A549 (cell line): ENCODE data around the gene ANKS4B.

ENCODE experiments used
- BHLHE40 ChIP-seq: IDR thresholded peaks from 2 replicates; pipeline ENCODE4 v1.6.1; 2012; ENCODE audit warnings: low read depth, low read length, inconsistent platforms
- CHD4 ChIP-seq: fragments of 200-600 bp; sonication (generic); IDR thresholded peaks from 2 replicates; pipeline ENCODE4 v1.6.1; 2016; ENCODE audit warnings: antibody characterized with exemption, mild to moderate bottlenecking, borderline replicate concordance
- FOSL2 ChIP-seq, 2 experiments: fragments of 450-650 bp in 1 of 2; fragments of >200 bp in 1 of 2; sonication (Bioruptor Twin) in 1 of 2; formaldehyde crosslinking; IDR thresholded peaks; 2 replicates each; pipeline versions ENCODE4 v1.5.0 to v1.6.1; 2016 to 2020; ENCODE audit warnings: mild to moderate bottlenecking in 1 of 2, moderate library complexity in 1 of 2
- MYC ChIP-seq: IDR thresholded peaks from 2 replicates; pipeline ENCODE4 v1.6.1; 2012; ENCODE audit warnings: mild to moderate bottlenecking, inconsistent platforms, low read length, improper control_type of control experiment, borderline replicate concordance
- POLR2A ChIP-seq: IDR thresholded peaks from 2 replicates; pipeline ENCODE4 v1.6.1; 2012; ENCODE audit warnings: mild to moderate bottlenecking, low read length
- REST ChIP-seq: fragments of 200-600 bp; sonication (generic); IDR thresholded peaks from 2 replicates; pipeline ENCODE4 v1.6.1; 2016; ENCODE audit warnings: antibody characterized with exemption, mild to moderate bottlenecking, moderate library complexity
- RFX5 ChIP-seq: fragments of 450-650 bp; IDR thresholded peaks from 2 replicates; pipeline ENCODE4 v1.7.1; 2014; ENCODE audit warnings: antibody characterized with exemption, mild to moderate bottlenecking, moderate library complexity
- TF ChIP-seq, protein P1 (sequence below): fragments of >200 bp; sonication (Bioruptor Twin); formaldehyde crosslinking; IDR thresholded peaks from 3 replicates; pipeline ENCODE4 v1.5.1; 2016

GRCh38 chr16:21223787-21224186 lies 9.7 kb upstream of the ANKS4B start:
- TF ChIP-seq, protein P1, sequence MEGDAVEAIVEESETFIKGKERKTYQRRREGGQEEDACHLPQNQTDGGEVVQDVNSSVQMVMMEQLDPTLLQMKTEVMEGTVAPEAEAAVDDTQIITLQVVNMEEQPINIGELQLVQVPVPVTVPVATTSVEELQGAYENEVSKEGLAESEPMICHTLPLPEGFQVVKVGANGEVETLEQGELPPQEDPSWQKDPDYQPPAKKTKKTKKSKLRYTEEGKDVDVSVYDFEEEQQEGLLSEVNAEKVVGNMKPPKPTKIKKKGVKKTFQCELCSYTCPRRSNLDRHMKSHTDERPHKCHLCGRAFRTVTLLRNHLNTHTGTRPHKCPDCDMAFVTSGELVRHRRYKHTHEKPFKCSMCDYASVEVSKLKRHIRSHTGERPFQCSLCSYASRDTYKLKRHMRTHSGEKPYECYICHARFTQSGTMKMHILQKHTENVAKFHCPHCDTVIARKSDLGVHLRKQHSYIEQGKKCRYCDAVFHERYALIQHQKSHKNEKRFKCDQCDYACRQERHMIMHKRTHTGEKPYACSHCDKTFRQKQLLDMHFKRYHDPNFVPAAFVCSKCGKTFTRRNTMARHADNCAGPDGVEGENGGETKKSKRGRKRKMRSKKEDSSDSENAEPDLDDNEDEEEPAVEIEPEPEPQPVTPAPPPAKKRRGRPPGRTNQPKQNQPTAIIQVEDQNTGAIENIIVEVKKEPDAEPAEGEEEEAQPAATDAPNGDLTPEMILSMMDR = no peak
- TF ChIP-seq POLR2A (no peak), REST (no peak), FOSL2 (IDR thresholded peaks at IDR 0.05) (no peak), FOSL2 (CRISPR knock-in tag; IDR thresholded peaks at IDR 0.05) (no peak), CHD4 (no peak), BHLHE40 (no peak), MYC (no peak), RFX5 (no peak)
